Measurements from ENCODE around the gene RDH8.

DNA sequence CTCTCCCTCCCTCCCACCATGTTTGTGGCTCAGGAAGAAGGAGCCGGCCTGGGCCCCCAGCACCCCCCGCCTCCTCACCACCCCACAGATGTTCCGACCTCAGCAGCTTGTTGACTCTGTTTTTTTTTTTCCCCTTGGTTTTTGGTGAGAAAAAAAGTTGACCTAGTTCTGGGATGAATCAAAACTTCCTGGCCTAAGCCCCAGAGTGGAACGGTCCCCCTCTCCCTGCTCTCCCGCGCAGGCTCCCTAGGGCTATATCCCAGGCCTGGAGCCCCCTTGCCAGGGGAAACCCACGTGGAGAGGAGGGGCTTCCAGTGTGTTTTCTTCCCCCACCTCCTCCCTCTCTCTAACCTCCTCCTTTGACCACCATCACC lies 7.0 kb upstream of the RDH8 start:
- TF ChIP-seq, protein P1, sequence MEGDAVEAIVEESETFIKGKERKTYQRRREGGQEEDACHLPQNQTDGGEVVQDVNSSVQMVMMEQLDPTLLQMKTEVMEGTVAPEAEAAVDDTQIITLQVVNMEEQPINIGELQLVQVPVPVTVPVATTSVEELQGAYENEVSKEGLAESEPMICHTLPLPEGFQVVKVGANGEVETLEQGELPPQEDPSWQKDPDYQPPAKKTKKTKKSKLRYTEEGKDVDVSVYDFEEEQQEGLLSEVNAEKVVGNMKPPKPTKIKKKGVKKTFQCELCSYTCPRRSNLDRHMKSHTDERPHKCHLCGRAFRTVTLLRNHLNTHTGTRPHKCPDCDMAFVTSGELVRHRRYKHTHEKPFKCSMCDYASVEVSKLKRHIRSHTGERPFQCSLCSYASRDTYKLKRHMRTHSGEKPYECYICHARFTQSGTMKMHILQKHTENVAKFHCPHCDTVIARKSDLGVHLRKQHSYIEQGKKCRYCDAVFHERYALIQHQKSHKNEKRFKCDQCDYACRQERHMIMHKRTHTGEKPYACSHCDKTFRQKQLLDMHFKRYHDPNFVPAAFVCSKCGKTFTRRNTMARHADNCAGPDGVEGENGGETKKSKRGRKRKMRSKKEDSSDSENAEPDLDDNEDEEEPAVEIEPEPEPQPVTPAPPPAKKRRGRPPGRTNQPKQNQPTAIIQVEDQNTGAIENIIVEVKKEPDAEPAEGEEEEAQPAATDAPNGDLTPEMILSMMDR (IDR thresholded peaks at IDR 0.05), result no peak
- no peak for TF ChIP-seq POLR2A (IDR thresholded peaks at IDR 0.05)
